IPS-NIHi11 (cell line): ENCODE measurements around the gene ITPRID1.

Experiments used
- DNase-seq: peaks from one replicate; pipeline ENCODE4 v3.0.0; 2012; ENCODE audit warnings: mixed read lengths, low spot score

The ITPRID1 gene

DNA sequence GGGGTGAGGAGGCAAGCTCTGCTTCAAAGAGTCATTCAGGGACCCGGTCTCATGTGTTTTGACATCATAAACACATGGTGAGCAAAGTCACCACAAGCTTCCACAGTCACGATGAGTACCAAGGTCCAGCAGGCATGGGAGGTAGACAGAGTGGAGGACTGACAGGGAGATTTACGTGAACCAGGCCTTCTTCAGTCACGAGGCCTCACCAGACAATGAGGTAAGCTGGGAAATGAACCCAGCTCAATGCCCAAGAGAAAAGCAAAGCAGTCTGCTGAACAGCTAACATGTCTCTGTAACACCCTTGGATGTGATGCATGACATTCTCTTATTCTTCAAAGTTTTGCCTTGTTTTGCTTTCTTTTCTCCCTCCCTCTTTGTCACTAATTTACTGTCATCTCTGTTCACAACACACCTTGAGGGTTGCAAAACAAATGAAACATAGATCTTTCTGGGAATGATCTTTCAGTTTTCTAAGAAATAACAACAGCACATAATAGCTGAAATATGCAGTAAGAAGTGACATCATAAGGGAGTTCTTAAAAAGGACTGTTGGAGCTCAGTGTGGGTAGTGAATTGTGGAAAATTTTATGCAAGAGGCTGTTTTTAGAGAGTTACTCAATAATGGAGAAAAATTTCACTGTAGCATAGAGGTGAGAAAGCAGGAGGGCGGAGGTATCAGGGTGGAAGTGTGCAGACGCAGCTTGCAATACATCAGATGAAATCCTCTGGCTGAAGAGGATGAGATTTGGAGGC, 182.1 kb downstream of the ITPRID1 start:
- no peak for DNase-seq

DNA sequence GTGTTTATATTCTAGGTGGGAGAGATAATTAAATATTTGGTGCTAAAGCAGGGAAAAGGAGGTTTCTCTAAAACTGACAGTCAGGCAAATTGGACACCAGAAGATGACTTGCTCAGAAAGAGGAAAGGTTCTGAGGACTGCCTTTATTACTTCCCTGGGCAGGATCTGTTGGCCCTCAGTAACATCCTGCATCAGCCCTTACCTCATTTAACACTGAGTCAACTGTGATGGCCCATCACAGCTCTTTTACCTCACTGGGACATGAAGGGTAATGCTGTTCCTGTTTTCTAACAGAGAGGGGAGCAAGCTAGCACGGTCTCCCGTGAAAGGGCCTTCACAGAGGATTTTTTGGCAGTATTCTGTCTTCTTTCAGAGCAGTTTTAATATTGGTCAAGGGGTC, 185.2 kb downstream of the ITPRID1 start:
- no peak for DNase-seq

DNA sequence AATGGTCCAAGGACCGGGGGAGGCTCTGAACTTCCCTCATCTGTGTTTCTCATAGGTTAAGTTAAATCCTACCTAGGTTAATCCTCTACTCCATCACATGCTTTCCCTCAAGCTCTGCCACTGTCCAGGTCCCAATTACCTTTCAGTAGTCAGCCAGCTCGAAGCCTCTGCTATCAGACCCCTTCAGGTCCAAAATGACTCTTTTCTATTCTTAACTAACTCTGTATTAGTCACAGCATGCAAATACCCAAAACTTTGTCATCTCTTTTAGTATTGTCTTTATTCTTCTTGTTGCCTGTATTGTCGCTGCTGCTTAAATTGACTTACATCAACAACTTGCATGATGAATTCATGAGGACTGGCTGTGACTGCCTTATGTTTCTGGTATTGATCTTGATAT, 188.5 kb downstream of the ITPRID1 start:
- DNase-seq: no peak

DNA sequence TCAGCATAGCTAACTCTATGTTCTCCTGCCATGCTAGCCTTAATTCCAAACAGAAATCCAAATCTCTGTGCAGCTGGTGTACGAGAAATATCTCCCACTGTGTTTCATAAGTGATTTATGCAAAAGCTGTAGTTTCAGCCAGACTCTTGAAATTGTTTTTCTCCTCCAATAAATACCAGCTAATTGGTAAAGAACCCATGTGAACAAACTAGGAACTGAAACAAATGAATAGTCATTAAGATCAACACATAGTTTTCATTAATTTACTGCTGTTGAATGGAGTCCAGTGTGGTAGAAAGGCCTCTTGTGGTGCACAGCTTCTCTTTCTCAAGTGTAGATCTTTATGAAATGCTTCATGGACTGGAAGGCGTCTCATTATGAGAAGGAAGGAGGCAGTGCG, 191.5 kb downstream of the ITPRID1 start:
- no peak for DNase-seq

DNA sequence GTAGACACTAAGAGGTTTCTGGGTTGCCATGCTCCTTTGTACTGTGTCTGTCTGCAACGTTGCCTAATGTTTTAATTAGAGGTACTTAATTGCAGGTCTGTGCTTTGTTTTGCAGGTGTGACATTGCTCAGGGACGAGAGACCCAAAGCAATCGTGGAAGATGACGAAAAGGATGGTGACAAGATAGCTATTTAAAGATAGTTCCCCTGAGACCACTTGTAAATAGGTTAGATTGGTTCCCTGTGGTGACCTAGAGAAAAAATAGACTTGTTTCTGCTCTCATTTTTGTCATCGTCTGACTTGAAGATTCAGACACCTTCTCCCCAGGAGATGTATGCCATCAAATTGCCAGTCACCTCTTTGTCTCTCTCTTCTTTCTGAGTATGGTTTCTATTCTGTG, 193.2 kb downstream of the ITPRID1 start:
- no peak for DNase-seq
